ENCODE measurements around the gene YIF1B.

- TF ChIP-seq CTCF (IDR thresholded peaks at IDR 0.05) (no peak), POLR2A (IDR thresholded peaks at IDR 0.05) (no peak)
These were observed 9.5 kb downstream of the YIF1B start for GRCh38 chr19:38306236-38306635.

Data from testis (tissue), 2 donors.